ENCODE measurements around the gene MMP17.
"Not testable (repeated sequence)": the region's sequence is repeated elsewhere in the genome, so short reads cannot be mapped to it uniquely, and the experiment has no call there.

The MMP17 gene

GRCh38 chr12:131799828-131800593, 28.2 kb upstream of the MMP17 start:
- no peak for DNase-seq

- DNase-seq, result no peak
Measured at GRCh38 chr12:131800594-131801135, 27.5 kb upstream of the MMP17 start.

GRCh38 chr12:131801254-131801866, 26.8 kb upstream of the MMP17 start:
- DNase-seq, result no peak

GRCh38 chr12:131803961-131804521, 24.2 kb upstream of the MMP17 start:
- DNase-seq, result no peak

- DNase-seq, result no peak
Measured at GRCh38 chr12:131805421-131805820, 22.8 kb upstream of the MMP17 start.

DNA sequence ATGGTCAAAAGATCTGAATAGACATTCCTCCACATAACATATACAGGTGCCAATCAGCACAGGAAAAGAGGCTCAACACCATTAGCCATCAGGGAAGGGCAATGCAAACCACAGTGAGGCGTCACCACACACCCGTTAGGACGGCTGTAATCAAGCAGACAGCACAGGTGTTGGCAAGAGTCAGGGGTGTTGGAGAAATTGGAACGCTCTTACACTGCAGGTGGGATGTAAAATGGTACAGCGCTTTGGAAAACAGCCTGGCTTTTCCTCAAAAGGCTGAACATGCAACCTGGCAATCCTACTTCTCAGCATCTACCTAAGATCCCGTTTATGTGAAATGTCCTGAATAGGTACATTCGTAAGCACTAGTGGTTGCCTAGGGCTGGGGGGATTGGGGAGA, 21.5 kb upstream of the MMP17 start:
- DNase-seq, result no peak

GRCh38 chr12:131808744-131809371, 19.3 kb upstream of the MMP17 start:
- DNase-seq, result no peak

GRCh38 chr12:131809476-131810254, 18.5 kb upstream of the MMP17 start:
- not testable (repeated sequence) for DNase-seq

- no peak for DNase-seq
Measured at GRCh38 chr12:131810726-131811125, 17.5 kb upstream of the MMP17 start.

DNA sequence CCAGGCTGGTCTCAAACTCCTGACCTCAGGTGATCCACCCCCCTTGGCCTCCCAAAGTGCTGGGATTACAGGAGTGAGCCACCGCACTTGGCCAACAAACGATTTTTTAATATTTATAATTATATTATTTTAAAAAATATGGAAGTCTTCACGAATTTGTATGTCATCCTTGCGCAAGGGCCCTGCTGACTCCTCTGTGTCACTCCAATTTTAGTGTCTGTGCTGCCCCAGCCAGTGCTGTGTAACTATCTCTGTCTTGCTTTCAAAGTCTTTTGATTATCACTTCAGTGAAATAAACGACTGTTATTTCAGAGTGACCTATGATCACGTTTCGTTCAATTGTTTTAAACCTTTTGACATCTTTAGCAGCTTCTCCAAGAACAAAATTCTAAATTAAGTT, 13.1 kb upstream of the MMP17 start:
- no peak for DNase-seq

- no peak for DNase-seq
Measured at GRCh38 chr12:131816495-131816894, 11.7 kb upstream of the MMP17 start.

- no peak for DNase-seq
Measured at GRCh38 chr12:131817241-131817640, 11.0 kb upstream of the MMP17 start.

- DNase-seq, result no peak
Measured at GRCh38 chr12:131818821-131819585, 9.2 kb upstream of the MMP17 start.

DNA sequence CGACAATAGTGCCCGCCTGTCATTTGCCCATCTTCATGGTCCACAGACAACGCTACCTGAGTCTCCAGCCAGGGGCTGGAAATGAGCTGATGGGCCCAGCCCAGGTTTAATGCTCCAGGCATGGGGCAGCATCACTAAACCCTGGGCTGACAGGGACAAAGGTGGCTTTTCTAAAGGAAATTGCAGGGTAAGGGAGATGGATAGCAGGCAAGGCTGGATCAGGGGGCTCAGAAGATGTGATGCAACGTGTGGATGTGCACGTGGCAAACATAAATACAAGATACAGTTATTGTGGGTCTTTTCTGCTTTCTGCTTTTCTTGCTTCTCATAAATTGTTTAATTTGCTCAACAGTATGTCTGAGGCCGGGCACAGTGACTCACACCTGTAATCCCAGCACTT, 3.7 kb upstream of the MMP17 start:
- DNase-seq, result no peak

GRCh38 chr12:131825146-131825892, 2.9 kb upstream of the MMP17 start:
- DNase-seq, result peak in 13 of 56 donors; percentile 13 to 53 (median 33)

- no peak for DNase-seq
Measured at GRCh38 chr12:131826097-131826928, 1.9 kb upstream of the MMP17 start.

- no peak for DNase-seq
Measured at GRCh38 chr12:131828671-131829355, 620 bp downstream of the MMP17 start.

DNA sequence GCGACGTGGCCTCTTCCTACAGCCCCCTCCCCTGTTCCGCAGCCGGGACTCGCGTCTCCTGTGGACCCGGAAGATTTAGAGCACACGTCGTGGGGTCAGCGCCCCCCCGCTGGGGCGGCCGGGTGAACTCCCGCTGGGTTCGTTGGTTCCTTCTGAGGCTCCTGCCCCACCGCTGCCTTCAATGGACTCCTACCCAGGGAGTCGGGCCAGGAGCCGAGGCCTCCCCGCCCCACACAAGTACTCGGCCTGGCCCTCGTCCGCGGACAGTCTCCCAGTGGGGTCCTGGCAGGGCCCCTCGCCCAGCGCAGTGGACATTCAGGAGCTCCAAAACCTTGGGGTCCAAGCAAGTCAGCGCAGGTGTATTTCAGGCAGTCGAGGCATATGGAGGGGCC, 1.2 kb downstream of the MMP17 start:
- DNase-seq, result no peak
